Thyroid gland (tissue), 4 donors: Measurements from ENCODE around the gene CLCF1. TPM values are rescaled to one million over a fixed set of nuclear protein-coding genes. Genes with fewer than 3 reads are reported as not detected.

Experiments
- DNase-seq, 2 donors: peaks; one replicate each; pipeline ENCODE4 v3.0.0-alpha.2; 2019
- H3K27ac ChIP-seq, 3 donors: fragments of 200-600 bp; sonication (generic); 1 replicate in 2 of 3; 2 replicates in 1 of 3; pipeline ENCODE4 v1.5.1; 2016 to 2019; ENCODE audit warnings: mild to moderate bottlenecking in 1 of 3, moderate library complexity in 1 of 3
- H3K27me3 ChIP-seq: fragments of 200-600 bp; sonication (generic); one replicate; pipeline ENCODE4 v1.5.1; 2019
- H3K36me3 ChIP-seq, 2 donors: fragments of 200-600 bp; sonication (generic); one replicate each; pipeline ENCODE4 v1.5.1; 2016 to 2019
- H3K4me1 ChIP-seq, 2 donors: fragments of 200-600 bp; sonication (generic); one replicate each; pipeline ENCODE4 v1.5.1; 2017 to 2019
- H3K4me3 ChIP-seq, 3 donors: fragments of 200-600 bp; sonication (generic); replicated peaks in 1 of 3; 1 replicate in 2 of 3; 2 replicates in 1 of 3; pipeline ENCODE4 v1.5.1; 2016; ENCODE audit warnings: mild to moderate bottlenecking in 1 of 3
- H3K9me3 ChIP-seq: fragments of 200-600 bp; sonication (generic); one replicate; pipeline ENCODE4 v1.5.1; 2017
- POLR2A ChIP-seq, 2 donors: fragments of 450-650 bp; IDR thresholded peaks; one replicate each; pipeline ENCODE4 v1.6.1; 2017; ENCODE audit warnings: antibody characterized with exemption in 2 of 2, mild to moderate bottlenecking in 2 of 2, moderate library complexity in 1 of 2
- WGBS, 2 donors: methylation state at CpG; one replicate each; pipeline ENCODE4 v1.1.5; 2017; 5-methylcytosine and 5-hydroxymethylcytosine counted together
- intact Hi-C: fragments of 100-400 bp; cut with DNase I; formaldehyde crosslinking; loops from one replicate; pipeline ENCODE4 v1.15.1; 2023
- small RNA-seq: library from RNA; depleted of rRNA; stranded (forward); fragments of <200 nt; gene quantifications from one replicate; pipeline ENCODE3, GENCODE V24; 2016
- total RNA-seq, 4 donors: library from RNA; depleted of rRNA; stranded (reverse); fragments of >200 nt; gene quantifications; one replicate each; pipeline ENCODE4 v1.2.3, GENCODE V29; 2016
- TF ChIP-seq, protein P1 (sequence below), 6 experiments: fragments of 200-600 bp in 3 of 6; fragments of 450-650 bp in 3 of 6; sonication (generic) in 3 of 6; IDR thresholded peaks; one replicate each; pipeline ENCODE4 v1.5.1; 2016 to 2019; ENCODE audit warnings: antibody characterized with exemption in 6 of 6, mild to moderate bottlenecking in 2 of 6, inconsistent platforms in 1 of 6, moderate library complexity in 1 of 6

Gene CLCF1
- total RNA-seq, 4 donors from 2014 or later: 4.3 to 9.4 (median 6.9) TPM

DNA sequence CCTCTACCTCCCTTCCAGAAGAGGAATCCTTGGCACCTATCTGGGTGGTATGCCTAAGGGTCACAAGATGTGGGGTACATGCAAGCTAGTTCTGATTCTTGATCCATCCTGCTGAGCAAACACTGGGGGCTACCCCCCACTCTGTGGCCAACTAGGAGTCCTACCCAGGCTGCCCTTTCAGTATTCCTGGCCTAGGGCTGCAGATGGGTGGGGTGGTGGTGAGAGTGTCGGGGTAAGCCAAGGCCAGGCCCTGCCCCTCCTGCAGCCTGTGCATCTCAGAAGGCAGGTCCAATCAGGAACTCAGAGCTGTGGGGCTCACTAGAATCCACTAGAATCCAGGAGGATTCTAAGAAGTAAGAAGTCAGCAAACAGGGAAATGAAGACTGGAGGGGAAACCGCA, 59.2 kb downstream of the CLCF1 start:
- no peak for TF ChIP-seq POLR2A (IDR thresholded peaks at IDR 0.05)
- TF ChIP-seq, protein P1, sequence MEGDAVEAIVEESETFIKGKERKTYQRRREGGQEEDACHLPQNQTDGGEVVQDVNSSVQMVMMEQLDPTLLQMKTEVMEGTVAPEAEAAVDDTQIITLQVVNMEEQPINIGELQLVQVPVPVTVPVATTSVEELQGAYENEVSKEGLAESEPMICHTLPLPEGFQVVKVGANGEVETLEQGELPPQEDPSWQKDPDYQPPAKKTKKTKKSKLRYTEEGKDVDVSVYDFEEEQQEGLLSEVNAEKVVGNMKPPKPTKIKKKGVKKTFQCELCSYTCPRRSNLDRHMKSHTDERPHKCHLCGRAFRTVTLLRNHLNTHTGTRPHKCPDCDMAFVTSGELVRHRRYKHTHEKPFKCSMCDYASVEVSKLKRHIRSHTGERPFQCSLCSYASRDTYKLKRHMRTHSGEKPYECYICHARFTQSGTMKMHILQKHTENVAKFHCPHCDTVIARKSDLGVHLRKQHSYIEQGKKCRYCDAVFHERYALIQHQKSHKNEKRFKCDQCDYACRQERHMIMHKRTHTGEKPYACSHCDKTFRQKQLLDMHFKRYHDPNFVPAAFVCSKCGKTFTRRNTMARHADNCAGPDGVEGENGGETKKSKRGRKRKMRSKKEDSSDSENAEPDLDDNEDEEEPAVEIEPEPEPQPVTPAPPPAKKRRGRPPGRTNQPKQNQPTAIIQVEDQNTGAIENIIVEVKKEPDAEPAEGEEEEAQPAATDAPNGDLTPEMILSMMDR (IDR thresholded peaks at IDR 0.05): no peak
- Histone ChIP-seq H3K4me1 (peaks cover 13 to 14% of the 10 kb centered on the region in 2 donors), H3K9me3 (no peaks in the 10 kb centered on the region), H3K36me3 (peaks cover 7 to 12% of the 10 kb centered on the region in 2 donors), H3K27me3 (no peaks in the 10 kb centered on the region), H3K27ac (no peak overlapping the region), H3K4me3 (no peak overlapping the region)
- whole genome bisulfite sequencing, 2 donors: 95 to 100% methylated on average over 2 of the region's 2 CpGs
- DNase-seq: no peak
- intact Hi-C loops: no loop called here

Small RNA genes within 50 kb of the gene (small RNA-seq; reads per million reads assigned to genes)
- gene RN7SKP239 (not detected), gene RNU6-1238P (not detected)

Other genes with a start within 250 kb of the CLCF1 start
- gene GRK2, start 107.1 kb downstream of the CLCF1 start, total RNA-seq: 10 to 100 TPM; 32.8 to 55.8 (median 40.6) TPM
- 10 to 100 TPM; 27.9 to 36.8 (median 31.5) TPM for gene ANKRD13D, start 84.3 kb downstream of the CLCF1 start, total RNA-seq
- gene SSH3, start 70.1 kb downstream of the CLCF1 start, total RNA-seq: 10 to 100 TPM; 50.5 to 59.9 (median 54.4) TPM
- gene POLD4, start 20.1 kb downstream of the CLCF1 start, total RNA-seq: 100 to 1,000 TPM in 1 of 4 donors, 10 to 100 TPM in 3; 38.6 to 105 (median 60.6) TPM
- 10 to 100 TPM; 22.7 to 38.0 (median 31.0) TPM for gene RAD9A, start 18.4 kb upstream of the CLCF1 start, total RNA-seq
- gene PPP1CA, start 28.3 kb upstream of the CLCF1 start, total RNA-seq: 100 to 1,000 TPM; 164 to 216 (median 191) TPM
- gene TBC1D10C, start 30.5 kb upstream of the CLCF1 start, total RNA-seq: 10 to 100 TPM in 2 of 4 donors, 1 to 10 TPM in 2; 8.8 to 16.0 (median 11.6) TPM
- gene CARNS1, start 42.1 kb upstream of the CLCF1 start, total RNA-seq: 1 to 10 TPM; 3.8 to 9.8 (median 5.9) TPM
- gene RPS6KB2, start 54.9 kb upstream of the CLCF1 start, total RNA-seq: 100 to 1,000 TPM in 1 of 4 donors, 10 to 100 TPM in 3; 44.1 to 102 (median 62.2) TPM
- 1 to 10 TPM; 5.6 to 7.2 (median 6.4) TPM for gene PTPRCAP, start 64.1 kb upstream of the CLCF1 start, total RNA-seq
- gene CORO1B, start 69.9 kb upstream of the CLCF1 start, total RNA-seq: 100 to 1,000 TPM in 1 of 4 donors, 10 to 100 TPM in 3; 73.9 to 102 (median 81.3) TPM
- not detected for gene GPR152, start 79.1 kb upstream of the CLCF1 start, total RNA-seq
- gene CABP4, start 81.8 kb upstream of the CLCF1 start, total RNA-seq: 1 to 10 TPM in 1 of 4 donors, under 1 TPM in 2, not detected in 1; 0.33 to 6.4 (median 0.39) TPM
- 100 to 1,000 TPM in 1 of 4 donors, 10 to 100 TPM in 3; 69.0 to 138 (median 95.8) TPM for gene TMEM134, start 95.7 kb upstream of the CLCF1 start, total RNA-seq
- 100 to 1,000 TPM in 1 of 4 donors, 10 to 100 TPM in 3; 58.2 to 100 (median 83.2) TPM for gene AIP, start 109.4 kb upstream of the CLCF1 start, total RNA-seq
- gene PITPNM1, start 131.8 kb upstream of the CLCF1 start, total RNA-seq: 10 to 100 TPM; 22.8 to 52.6 (median 47.2) TPM
- 100 to 1,000 TPM in 2 of 4 donors, 10 to 100 TPM in 2; 90.0 to 240 (median 148) TPM for gene CDK2AP2, start 134.6 kb upstream of the CLCF1 start, total RNA-seq
- gene CABP2, start 149.8 kb upstream of the CLCF1 start, total RNA-seq: not detected
- 1,000 to 10,000 TPM in 3 of 4 donors, 100 to 1,000 TPM in 1; 877 to 4,013 (median 1,716) TPM for gene GSTP1, start 210.2 kb upstream of the CLCF1 start, total RNA-seq
- gene NDUFV1, start 233.3 kb upstream of the CLCF1 start, total RNA-seq: 100 to 1,000 TPM; 323 to 401 (median 356) TPM